ENCODE measurements around the gene GPRIN1. TPM values are rescaled to one million over a fixed set of nuclear protein-coding genes. Genes with fewer than 3 reads are reported as not detected.

GPRIN1 gene
- polyA plus RNA-seq, 1 of the 3 experiments (the other 2 are of a cell fraction) = 6.6 TPM

DNA sequence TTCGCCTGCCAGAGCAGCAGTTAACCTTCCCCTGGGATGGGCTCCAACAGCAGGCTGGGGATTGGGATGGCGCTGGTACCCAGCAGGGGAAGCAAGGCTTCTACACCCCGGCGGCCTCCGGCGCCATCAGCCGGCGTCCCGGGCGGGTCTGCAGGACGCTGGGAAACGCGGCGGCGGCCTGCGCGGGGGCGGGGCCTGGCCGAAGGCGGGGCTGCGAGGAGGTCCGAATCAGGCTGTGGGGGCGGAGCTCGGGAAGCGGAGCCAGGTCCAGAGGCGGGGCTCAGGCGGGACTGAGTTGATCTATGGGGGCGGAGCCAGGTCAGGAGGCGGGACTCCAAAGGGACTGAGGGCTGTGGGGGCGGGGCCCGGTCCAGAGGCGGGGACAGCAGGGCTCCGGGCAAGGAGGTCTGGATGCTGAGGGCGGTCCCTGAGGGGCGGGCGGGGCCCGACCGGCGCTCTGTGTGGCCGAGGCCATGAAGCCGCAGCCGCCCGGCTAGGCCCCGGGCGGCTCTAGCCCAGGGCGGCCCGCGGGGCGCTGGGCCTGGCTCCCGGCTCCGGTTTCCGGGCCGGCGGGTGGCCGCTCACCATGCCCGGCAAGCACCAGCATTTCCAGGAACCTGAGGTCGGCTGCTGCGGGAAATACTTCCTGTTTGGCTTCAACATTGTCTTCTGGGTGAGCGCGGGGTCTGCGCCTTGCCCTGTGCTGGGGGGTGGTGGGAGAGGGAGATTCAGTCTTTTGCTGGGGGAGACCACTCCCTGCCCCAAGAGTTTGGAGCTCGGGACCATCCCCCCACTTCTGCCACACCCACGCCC is 37.3 kb upstream of the GPRIN1 start, which contains the start of gene TSPAN17 (continued):
- TF ChIP-seq, protein P1, sequence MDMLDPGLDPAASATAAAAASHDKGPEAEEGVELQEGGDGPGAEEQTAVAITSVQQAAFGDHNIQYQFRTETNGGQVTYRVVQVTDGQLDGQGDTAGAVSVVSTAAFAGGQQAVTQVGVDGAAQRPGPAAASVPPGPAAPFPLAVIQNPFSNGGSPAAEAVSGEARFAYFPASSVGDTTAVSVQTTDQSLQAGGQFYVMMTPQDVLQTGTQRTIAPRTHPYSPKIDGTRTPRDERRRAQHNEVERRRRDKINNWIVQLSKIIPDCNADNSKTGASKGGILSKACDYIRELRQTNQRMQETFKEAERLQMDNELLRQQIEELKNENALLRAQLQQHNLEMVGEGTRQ (IDR thresholded peaks at IDR 0.05; ENCODE audit: borderline replicate concordance, low read depth, low read length) = 0 out of 2 replicates have a peak, but pooled peaks have one; percentile 14
- TF ChIP-seq FOXM1 (IDR thresholded peaks at IDR 0.05; ENCODE audit: low read depth) (no peak), NRF1 (IDR thresholded peaks at IDR 0.05; ENCODE audit: low read depth, low read length) (peak; percentile 69), TEAD4 (IDR thresholded peaks at IDR 0.05; ENCODE audit: borderline replicate concordance, insufficient read depth) (0 out of 2 replicates have a peak, but pooled peaks have one; percentile 25), FOXJ3 (CRISPR knock-in tag; IDR thresholded peaks at IDR 0.05) (no peak), IRF3 (IDR thresholded peaks at IDR 0.05; ENCODE audit: low read depth, low read length) (no peak), RAD21 (IDR thresholded peaks at IDR 0.05; ENCODE audit: low read length) (peak; percentile 69), MEF2A (IDR thresholded peaks at IDR 0.05; ENCODE audit: borderline replicate concordance, low read depth) (no peak), RCOR1 (IDR thresholded peaks at IDR 0.05; ENCODE audit: low read length) (no peak), POLR2AphosphoS5 (IDR thresholded peaks at IDR 0.05; ENCODE audit: low read depth, low read length) (peak; percentile 95), TAF1 (IDR thresholded peaks at IDR 0.05; ENCODE audit: borderline replicate concordance, low read depth, low read length) (peak; percentile 90), CTCF (IDR thresholded peaks at IDR 0.05) (peak; percentile 46), MAX (IDR thresholded peaks at IDR 0.05; ENCODE audit: low read depth) (peak; percentile 79), FOSL2 (IDR thresholded peaks at IDR 0.05; ENCODE audit: borderline replicate concordance, low read depth) (no peak)
- TF ChIP-seq, protein P2, sequence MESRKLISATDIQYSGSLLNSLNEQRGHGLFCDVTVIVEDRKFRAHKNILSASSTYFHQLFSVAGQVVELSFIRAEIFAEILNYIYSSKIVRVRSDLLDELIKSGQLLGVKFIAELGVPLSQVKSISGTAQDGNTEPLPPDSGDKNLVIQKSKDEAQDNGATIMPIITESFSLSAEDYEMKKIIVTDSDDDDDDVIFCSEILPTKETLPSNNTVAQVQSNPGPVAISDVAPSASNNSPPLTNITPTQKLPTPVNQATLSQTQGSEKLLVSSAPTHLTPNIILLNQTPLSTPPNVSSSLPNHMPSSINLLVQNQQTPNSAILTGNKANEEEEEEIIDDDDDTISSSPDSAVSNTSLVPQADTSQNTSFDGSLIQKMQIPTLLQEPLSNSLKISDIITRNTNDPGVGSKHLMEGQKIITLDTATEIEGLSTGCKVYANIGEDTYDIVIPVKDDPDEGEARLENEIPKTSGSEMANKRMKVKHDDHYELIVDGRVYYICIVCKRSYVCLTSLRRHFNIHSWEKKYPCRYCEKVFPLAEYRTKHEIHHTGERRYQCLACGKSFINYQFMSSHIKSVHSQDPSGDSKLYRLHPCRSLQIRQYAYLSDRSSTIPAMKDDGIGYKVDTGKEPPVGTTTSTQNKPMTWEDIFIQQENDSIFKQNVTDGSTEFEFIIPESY (IDR thresholded peaks at IDR 0.05; ENCODE audit: borderline replicate concordance, low read depth) = no peak
- TF ChIP-seq, protein P3, sequence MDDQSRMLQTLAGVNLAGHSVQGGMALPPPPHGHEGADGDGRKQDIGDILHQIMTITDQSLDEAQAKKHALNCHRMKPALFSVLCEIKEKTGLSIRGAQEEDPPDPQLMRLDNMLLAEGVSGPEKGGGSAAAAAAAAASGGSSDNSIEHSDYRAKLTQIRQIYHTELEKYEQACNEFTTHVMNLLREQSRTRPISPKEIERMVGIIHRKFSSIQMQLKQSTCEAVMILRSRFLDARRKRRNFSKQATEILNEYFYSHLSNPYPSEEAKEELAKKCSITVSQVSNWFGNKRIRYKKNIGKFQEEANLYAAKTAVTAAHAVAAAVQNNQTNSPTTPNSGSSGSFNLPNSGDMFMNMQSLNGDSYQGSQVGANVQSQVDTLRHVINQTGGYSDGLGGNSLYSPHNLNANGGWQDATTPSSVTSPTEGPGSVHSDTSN (IDR thresholded peaks at IDR 0.05) = peak; percentile 5; the same call in 1 of the 2 replicates
